ENCODE measurements around the gene MCCC1.
"Not testable (repeated sequence)": the region's sequence is repeated elsewhere in the genome, so short reads cannot be mapped to it uniquely, and the experiment has no call there.

The MCCC1 gene

DNA sequence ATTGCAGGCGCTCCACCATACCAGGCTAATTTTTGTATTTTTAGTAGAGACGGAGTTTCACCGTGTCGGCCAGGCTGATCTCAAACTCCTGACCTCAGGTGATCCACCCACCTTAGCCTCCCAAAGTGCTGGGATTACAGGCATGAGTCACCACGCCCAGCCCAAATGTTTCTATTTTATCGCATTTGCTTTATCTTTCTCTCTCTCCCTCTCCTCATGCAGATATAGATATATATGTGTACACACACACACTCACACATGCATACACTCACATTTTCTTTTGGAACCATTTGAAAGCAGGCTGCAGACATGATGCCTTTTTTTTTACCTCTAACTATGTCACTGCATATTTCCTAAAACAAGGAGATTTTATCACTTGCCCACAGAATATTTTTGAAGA lies 7.3 kb upstream of the MCCC1 start:
- no peak for DNase-seq (ENCODE audit: low read depth in 1 of 2, low spot score in 1 of 2)

DNA sequence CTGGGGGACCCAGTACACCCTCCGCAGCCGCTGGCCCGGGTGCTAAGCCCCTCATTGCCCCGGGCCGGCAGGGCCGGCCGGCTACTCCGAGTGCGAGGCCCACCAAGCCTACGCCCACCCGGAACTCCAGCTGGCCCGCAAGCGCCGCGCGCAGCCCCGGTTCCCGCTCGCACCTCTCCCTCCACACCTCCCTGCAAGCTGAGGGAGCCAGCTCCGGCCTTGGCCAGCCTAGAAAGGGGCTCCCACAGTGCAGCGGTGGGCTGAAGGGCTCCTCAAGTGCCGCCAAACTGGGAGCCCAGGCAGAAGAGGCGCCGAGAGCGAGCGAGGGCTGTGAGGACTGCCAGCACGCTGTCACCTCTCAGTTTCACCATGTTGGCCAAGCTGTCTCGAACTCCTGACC lies 4.7 kb upstream of the MCCC1 start:
- DNase-seq (ENCODE audit: low read depth in 1 of 2, low spot score in 1 of 2), result not testable (repeated sequence)

DNA sequence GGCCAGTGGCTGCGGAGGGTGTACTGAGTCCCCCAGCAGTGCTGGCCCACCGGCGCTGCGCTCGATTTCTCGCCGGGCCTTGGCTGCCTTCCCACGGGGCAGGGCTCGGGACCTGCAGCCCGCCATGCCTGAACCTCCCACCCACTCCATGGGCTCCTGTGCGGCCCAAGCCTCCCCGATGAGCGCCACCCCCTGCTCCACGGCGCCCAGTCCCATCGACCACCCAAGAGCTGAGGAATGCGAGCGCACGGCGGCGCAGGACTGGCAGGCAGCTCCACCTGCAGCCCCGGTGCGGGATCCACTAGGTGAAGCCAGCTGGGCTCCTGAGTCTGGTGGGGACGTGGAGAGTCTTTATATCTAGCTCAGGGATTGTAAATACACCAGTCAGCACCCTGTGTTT lies 1.7 kb upstream of the MCCC1 start:
- DNase-seq (ENCODE audit: low read depth in 1 of 2, low spot score in 1 of 2), result not testable (repeated sequence)

DNA sequence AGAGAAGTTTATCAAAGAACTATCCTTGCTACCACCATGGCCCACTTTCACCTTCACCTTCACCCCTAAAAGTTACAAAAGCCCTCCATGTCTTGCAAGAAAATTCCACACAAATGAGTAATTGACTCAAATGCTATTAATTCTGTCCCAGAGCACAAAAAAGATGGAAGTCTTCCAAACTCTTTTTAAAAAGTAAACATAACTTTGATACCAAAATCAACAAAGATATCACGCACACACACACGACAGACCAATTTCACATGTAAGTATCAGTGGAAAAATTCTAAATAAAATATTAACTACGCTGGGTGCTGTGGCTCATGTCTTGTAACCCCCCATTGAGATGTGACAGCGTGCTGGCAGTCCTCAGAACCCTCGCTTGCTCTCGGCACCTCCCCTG lies 1.1 kb upstream of the MCCC1 start:
- DNase-seq (ENCODE audit: low read depth in 1 of 2, low spot score in 1 of 2), result no peak

DNA sequence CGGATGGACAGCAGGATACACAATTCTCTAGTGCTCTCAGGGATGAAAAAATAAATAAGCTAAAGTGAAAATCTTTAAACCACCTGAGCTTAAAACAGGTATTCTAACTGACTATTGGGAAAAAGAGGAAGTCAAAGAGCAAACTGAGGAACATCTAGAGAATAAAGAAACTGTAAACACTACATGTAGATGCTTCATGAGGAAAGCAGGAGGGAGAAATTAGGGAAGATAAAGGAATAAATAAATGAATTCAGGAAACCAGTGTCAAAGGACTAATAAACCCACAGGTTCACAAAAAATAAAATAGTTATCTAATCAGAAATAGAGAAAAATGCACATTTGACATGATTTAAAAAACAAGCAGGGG lies 525 bp upstream of the MCCC1 start:
- DNase-seq (ENCODE audit: low read depth in 1 of 2, low spot score in 1 of 2), result no peak

DNA sequence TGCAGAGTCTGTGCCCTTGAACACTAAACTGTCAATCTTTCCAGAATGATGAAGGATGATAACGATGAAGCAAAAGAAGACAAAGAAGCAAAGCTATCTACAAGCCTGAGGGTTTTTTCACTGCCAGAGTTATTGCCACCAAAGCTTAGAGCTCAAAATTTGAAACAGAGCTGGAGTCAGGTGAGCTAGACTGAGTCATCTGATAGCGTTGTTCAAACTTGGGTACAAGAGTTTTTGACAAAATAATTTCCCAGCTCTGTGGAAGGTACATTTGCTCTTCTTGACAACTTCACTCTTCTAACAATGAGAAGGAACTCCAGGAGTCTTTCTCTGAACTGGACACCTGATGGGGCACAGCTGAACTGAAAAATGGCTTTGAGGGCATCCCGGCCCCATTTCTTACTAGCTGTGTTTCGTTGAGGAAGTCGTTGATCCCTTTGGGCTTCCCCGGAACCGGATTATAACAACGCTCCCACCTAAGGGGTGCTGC lies 715 bp downstream of the MCCC1 start:
- DNase-seq (ENCODE audit: low read depth in 1 of 2, low spot score in 1 of 2), result no peak

DNA sequence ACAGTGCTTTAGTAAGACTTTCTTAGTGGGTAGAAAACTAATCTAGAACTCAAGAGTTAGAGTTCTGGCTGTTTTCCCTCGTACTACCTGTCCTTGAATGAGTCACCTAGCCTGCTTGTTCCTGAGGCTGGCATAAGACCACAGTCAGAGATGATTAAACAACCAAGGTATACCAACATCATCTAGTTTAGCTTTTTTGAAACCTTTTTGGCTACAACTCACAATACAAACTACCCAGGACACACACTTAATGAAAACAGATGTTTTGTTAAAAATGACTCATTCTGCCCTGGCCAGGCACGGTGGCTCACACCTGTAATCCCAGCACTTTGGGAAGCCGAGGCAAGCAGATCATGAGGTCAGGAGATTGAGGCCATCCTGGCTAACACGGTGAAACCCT lies 4.6 kb downstream of the MCCC1 start:
- no peak for DNase-seq (ENCODE audit: low read depth in 1 of 2, low spot score in 1 of 2)

DNA sequence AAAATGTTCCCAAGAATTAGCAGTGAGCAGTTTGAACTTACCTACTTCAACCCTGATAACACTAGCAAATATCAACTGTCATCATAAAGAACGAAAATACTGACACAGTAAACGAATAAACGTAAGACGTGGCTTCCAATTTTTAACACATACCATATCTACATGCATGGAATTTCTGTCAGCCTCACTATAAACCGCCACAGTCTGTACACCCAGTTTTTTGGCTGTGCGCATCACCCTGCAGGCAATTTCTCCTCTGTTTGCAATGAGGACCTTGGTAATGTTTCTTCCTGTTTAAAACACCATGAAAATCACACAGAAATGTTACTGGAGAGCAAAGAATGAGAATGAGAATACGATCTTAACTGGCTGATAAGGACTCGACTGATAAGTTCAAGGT lies 7.0 kb downstream of the MCCC1 start:
- DNase-seq (ENCODE audit: low read depth in 1 of 2, low spot score in 1 of 2), result no peak

DNA sequence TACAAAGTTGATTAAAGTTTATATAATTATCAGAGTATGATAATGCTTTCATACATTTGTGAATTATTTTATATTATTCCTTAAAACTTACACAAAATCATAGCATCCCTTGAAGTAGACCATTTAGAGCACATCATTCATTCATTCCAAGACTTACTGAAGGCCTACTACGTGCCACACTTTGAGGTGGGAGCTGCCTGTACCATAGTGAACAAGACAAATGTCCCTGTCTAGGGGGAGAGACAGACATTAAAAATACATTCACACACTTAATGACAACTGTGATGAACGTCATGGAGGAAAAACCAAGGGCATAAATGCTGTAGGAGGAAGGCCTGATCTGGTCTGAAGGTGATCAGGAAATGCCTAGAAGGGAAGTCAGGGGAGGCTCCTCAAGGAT lies 12.1 kb downstream of the MCCC1 start:
- DNase-seq (ENCODE audit: low read depth in 1 of 2, low spot score in 1 of 2), result no peak

DNA sequence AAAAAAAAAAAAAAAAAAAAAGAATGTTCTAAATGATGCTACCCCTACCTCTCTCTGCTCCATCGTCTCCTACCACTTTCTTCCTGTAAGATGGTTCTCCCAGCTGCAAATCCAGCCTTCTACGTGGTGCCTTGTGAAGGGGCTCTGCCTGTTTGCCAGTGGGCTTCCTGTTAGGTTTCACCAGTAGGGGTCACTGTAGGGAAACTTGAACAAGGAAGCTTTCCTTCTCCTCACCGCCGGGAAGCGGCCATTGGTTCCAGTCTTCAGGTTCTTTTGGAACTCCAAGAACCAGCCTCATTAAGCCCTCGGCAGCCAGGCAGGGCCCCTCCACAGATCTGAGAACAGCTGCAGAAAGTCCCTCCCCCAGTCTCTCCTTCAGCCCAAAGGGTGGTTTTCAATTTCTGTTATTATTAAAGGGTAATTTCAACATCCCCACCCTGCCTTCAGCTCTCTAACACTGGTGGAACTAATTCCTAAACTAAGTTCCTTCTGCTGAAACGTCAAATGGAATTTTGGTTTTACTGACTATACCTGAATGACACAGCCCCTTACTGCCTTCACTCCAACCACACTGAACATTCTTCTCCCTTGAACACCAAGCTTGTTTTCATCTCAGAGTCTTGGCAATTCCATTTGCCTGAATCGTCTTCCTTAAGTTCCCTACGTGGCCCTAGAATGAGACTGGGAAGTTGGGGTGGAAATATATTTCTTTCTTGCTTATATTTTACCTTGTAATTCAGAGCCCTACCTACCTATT lies 13.5 kb downstream of the MCCC1 start:
- no peak for DNase-seq (ENCODE audit: low read depth in 1 of 2, low spot score in 1 of 2)

DNA sequence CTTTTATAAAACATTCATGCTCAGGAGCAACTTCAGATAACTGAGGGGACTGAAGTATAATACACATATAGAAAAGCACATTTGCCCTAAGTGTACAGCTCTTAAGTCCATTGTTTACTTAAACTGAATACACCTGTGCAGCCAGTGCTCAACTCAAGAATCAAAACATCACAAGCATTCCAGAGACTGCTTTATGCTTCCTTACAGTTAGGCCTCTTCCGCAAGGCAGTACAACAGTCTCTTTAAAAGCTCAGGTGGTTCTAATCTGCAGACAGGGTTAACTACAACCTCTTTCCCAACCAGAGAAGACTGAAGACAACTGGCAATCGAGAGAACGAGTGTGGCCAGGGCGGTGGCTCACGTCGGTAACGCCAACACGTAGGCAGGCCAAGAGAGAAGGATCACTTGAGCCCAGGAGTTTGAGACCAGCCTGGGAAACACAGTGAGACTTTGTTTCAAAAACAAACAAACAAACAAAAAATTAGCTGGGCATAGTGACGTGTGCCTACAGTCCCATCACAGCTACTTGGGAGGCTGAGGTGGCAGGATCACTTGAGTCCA lies 16.9 kb downstream of the MCCC1 start:
- DNase-seq (ENCODE audit: low read depth in 1 of 2, low spot score in 1 of 2), result no peak

DNA sequence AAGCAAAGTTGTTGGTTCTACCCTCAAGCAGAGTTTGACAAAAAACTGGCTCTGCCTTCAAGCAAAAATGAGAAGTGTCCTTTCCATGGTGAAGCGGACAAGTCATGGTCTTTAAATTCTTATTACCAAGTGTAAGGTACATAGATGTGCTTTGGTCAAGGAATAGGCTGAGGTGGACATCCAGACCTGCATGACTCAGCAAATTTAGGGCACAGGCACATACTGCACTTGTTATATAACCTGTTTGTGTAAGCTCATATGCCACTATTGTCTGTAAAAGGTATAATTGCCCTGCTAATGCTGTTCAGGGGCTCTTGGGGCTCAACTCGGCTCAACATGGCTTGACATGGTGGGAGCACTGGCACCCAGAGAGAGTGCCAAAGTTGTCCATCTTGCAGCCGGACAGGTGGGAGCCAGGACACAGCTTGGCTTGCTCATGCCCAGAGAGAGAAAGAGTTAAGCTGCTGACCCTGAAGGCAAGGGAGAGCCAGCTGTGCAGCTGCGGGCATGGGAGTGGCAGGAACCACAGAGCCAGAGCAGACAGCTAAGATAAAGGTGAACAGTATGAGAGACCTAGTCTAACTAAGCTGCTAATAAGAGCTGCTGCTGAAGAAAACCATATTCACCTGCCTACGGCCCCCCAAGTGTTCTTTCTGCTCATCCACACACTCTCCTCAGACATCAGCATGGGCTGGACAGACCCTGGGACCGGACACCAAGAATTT lies 17.7 kb downstream of the MCCC1 start:
- no peak for DNase-seq (ENCODE audit: low read depth in 1 of 2, low spot score in 1 of 2)

DNA sequence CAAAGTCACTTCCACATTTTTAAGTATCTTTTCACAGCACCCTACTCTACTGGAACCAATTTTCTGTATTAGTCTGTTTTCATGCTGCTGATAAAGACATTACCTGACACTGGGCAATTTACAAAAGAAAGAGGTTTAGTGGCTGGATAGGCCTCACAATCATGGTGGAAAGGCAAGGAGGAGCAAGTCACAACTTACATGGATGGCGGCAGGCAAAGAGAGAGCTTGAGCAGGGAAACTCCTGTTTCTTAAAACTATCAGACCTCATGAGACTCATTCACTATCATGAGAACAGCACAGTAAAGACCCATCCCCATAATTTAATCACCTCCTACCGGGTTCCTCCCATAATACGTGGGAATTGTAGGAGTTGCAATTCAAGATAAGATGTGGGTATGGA lies 18.7 kb downstream of the MCCC1 start:
- DNase-seq (ENCODE audit: low read depth in 1 of 2, low spot score in 1 of 2), result no peak

DNA sequence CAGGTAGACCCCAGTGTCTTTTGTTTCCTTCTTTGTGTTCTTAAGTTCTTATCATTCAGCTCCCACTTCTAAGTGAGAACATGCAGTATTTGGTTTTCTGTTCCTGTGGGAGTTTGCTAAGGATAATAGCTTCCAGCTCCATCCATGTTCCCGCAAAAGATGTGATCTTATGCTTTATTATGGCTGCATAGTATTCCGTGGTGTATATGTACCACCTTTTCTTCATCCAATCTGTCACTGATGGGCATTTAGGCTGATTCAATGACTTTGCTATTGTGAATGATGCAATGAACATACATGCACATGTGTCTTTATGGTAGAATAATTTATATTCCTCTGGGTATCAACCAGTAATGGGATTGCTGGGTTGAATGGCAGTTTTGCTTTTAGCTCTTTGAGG lies 24.4 kb downstream of the MCCC1 start:
- no peak for DNase-seq (ENCODE audit: low read depth in 1 of 2, low spot score in 1 of 2)

DNA sequence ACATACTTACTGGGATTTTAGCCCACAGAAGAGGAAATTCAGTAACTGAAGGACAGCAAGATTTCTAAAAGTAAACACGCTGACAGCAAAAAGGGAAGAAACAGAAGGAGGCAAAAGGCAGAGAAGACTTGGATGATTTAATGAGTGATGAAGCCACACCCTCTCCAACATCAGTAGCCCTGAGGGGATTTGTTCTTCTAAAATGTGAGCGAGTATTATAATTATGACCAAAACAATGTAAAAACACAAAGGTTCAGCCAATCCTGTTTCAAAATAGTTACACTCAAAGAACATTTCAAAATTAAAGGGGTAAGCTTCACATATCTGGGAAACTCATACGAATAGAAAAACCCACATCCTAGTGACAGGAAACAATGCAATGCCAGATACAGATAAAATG lies 25.0 kb downstream of the MCCC1 start:
- DNase-seq (ENCODE audit: low read depth in 1 of 2, low spot score in 1 of 2), result no peak

DNA sequence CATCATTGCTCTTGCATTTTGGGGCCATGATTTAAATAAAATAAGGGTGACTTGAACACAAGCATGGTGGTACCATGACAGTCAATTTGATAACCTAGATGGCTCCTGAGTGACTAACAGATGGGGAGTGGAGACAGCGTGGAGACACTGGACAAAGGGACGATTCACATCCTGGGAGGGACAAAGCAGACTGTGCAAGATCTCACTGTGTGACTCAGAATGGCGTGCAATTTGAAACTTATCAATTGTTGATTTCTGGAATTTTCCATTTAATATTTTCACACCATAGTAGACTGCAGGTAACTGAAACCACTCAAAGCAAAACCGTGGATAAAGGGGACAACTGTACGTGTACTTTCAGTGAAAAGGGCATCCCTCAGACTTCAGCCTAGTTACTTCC lies 25.5 kb downstream of the MCCC1 start:
- DNase-seq (ENCODE audit: low read depth in 1 of 2, low spot score in 1 of 2), result no peak

DNA sequence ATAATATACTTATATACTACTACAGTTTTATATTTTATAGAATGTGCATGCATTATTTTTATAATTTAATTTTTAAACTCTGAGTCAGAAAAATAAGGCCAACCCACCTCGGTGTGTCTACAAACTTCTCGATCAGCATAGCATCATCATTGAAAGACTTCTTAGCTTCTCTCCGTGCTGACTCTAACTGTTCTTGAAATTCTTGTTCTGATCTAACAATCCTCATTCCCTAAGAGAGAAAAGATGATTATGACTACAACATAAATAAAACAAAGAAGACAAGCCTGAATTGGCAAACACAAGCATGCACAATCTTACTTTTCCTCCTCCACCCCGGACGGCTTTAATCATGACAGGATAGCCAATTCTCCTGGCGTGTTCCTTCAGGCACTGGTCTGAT lies 28.4 kb downstream of the MCCC1 start:
- no peak for DNase-seq (ENCODE audit: low read depth in 1 of 2, low spot score in 1 of 2)

DNA sequence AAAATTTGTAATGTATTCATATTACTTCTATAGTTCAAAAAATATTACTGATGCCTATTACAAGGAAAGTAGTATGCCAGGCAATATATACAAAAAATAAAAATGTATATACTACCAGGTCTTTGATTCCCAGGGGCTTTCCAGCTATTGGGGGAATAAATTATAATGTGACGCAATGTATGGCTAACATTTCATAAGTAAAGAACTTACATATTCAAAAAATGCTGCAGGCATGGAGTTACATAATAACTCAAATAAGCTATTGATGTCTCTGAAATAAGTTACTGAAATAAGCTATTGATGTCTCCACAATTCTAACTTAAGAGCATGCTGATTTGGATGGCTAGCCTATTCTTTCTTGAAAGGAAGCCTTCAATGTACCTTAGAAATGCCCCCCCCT lies 30.2 kb downstream of the MCCC1 start:
- DNase-seq (ENCODE audit: low read depth in 1 of 2, low spot score in 1 of 2), result no peak

DNA sequence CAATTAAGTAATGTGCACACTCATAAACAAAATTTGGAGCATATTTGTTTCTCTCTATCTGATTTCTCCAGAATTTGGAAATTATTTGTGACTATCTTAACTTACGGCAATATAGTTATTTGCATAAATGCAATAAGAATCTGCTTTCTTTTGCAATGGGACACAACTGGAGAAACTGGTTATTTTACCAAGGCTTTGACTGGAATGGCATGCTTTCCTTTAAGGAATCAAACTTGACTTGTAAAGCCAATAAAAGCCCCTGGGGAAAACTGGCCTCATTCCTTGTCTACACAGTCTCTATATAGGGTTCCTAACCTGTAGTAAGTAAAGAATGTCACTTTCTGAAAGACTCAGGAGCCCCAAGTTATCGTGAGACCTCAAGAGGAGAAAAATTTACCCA lies 32.4 kb downstream of the MCCC1 start:
- not testable (repeated sequence) for DNase-seq (ENCODE audit: low read depth in 1 of 2, low spot score in 1 of 2)

DNA sequence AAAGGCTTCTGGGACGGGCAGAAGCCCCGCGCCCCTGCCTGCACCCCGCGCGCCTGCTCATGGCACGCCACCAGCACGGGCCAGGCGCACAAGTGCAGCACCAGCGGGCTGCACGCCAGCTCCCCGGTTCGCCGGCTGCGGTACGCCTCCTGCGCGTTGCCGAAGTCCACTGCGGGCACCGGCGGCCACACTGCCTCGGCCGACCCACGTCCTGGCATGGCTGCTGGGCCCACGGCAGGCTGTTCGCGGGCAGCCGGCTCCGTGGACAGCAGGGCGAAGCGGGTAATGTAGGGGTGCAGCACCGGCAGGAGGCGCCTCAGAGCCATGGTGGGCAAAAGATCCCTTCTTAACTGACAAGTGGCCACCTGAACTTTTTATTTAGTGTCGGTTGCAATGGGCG lies 34.8 kb downstream of the MCCC1 start:
- no peak for DNase-seq (ENCODE audit: low read depth in 1 of 2, low spot score in 1 of 2)

DNA sequence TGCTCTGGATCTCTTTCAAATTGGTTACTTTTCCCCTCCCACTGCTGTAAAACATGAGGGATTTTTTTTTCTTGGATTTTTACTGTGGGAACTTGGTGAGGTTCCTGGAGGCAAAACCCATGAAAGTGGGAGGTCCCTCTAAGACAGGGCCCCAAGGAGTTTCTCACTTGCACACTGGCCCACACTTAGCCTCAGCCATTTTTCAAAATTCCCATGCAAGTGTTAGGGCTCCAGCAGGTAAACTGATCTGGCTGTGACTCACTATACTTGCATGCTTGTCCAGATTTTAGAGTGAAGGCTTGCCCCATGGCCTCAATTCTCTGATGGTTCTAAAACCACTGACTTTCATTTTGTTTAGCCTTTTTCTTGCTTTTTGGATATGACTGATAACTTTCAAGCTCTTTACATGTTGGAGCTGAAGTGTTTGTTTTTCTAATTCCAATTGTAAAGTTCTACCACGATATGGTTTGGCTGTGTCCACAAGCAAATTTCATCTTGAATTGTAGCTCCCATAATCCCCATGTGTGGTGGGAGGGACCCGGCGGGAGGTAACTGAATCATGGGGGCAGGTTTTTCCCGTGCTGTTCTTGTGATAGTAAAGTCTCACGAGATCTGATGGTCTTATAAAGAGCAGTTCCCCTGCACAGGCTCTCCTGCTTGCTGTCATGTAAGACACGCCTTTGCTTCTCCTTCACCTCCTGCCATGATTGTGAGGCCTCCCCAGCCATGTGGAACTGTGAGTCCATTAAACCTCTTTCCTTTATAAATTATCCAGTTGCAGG lies 37.7 kb downstream of the MCCC1 start:
- DNase-seq (ENCODE audit: low read depth in 1 of 2, low spot score in 1 of 2), result no peak

DNA sequence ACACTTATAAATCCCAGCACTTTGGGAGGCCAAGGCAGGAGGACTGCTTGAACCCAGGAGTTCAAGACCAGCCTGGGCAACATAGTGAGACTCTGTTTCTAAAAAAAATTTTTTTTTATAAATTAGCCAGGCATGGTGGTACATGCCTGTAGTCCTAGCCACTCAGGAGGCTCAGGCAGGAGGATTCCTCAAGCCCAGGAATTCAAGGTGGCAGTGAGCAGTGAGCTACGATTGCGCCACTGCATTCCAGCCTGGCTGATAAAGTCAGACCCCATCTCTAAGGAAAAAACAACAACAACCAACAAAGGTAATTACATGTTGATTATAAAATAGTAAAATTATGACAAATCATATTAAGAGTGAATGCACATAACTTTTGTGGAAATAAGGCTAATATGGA lies 40.9 kb downstream of the MCCC1 start:
- DNase-seq (ENCODE audit: low read depth in 1 of 2, low spot score in 1 of 2), result no peak
